Activated CD4-positive, alpha-beta T cell treated with anti-CD3 and anti-CD28 coated beads, Interleukin-2, amount 50 U/mL, for 16 hours (primary cell): Measurements from ENCODE around the gene PSMD4.

Source experiments
- DNase-seq: peaks from one replicate; pipeline ENCODE4 v3.0.0-alpha.2; 2020

The PSMD4 gene

DNA sequence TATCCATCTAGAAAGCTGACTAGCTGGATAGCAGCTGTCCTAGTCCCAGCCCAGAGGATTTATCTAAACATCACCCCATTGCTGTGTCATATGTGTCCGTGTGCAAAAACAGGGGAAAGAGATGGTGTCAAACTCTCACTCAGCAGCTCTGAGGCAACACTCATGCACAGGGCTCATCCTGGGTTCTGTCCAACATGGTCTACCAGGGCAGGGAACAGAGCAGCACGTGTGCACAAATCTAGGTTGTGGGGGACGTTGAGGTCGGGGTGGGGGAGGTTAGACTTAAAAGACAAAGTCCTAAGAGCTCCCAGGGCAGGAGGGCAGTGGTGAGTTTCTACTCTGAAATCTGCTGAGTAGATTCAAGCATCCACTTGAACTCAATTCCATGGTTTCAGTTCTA is 56.5 kb downstream of the PSMD4 start:
- DNase-seq = no peak

DNA sequence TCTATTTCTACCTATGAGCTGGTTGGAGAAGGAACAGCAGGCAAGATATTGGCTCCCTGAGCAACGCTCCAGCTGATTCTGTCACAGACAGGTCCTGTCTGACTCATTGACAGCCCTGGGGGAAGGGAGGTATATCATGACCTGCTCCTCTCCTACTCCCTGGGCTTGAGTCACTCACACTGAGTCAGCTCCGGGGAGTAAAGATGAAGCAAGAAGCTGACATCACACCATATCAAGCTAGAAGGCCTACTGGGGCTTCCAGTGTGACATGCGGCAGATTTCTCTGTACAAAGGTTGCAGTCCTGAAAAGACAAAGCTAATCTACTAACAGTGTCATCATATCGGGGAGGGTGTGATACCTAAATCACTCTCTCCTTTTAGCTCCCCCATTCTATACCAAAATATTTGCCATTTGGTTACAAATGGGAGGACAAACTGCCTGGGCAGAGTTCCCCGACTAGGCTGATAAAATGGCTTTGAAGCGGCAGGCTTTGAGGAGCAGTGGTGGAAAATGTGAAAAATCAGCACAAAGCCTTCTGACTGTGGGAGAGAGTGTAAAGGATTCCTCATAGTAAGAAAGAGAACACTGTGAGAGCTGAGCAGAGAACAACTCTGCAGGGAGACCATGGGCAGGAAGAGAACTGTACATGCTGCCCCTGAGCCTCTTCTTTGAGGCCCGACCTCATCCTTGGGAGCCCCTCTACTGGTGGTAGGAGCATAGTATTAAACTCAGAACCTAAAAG is 57.2 kb downstream of the PSMD4 start:
- peak; percentile 94 for DNase-seq

DNA sequence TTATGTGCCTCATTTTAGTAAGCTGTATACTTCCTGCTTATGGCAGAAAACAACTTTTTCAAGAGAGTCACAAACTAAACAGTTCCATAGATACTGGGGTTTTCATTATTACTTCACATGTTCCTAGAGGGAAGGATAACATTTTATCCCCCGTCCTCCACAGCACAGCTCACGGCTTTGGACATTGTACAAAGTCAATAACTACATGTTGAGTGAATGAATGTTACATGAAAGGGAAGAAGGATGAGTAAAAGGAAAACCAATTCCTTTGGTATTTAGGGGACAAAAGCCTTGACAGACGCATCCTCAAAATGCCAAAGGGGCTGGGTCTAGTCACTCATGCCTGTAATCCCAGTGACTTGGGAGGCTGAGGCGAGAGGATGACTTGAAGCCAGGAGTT is 57.9 kb downstream of the PSMD4 start:
- DNase-seq = no peak

DNA sequence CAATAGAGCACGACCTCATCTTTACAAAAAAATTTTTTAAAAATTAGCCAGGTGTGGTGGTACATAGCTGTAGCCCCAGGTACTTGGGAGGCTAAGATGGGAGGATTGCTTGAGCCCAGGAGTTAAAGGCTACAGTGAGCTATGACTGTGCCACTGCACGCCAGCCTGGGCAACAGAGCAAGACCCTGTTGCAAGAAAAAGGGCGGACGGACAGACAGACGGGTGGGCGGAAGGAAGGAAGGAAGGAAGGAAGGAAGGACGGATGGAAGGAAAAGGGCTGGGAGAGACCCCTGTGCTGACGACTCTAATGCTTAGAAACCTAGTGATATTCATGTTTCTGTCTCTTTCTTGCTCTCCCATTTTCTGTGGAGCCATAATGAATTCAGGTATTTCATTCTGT is 58.3 kb downstream of the PSMD4 start:
- DNase-seq = no peak

DNA sequence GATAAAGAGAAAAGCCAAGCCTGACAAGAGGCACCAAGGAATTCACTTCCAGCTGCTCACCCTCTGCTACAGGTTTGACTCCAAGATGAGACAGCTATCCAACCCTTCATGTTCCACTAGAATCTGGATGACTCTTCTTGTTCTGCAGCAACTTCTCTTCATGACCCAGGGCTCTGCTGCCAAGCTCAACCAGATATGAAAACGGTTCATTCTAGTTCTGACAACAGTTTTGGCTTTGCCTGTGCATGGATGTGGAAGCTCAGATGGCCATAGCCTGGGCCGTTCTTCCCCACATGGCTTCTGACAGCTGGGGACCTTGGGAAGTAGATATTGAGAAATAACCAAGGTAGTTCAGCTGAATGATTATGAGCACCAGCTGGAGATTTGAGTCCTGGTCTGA is 59.0 kb downstream of the PSMD4 start:
- DNase-seq = no peak

DNA sequence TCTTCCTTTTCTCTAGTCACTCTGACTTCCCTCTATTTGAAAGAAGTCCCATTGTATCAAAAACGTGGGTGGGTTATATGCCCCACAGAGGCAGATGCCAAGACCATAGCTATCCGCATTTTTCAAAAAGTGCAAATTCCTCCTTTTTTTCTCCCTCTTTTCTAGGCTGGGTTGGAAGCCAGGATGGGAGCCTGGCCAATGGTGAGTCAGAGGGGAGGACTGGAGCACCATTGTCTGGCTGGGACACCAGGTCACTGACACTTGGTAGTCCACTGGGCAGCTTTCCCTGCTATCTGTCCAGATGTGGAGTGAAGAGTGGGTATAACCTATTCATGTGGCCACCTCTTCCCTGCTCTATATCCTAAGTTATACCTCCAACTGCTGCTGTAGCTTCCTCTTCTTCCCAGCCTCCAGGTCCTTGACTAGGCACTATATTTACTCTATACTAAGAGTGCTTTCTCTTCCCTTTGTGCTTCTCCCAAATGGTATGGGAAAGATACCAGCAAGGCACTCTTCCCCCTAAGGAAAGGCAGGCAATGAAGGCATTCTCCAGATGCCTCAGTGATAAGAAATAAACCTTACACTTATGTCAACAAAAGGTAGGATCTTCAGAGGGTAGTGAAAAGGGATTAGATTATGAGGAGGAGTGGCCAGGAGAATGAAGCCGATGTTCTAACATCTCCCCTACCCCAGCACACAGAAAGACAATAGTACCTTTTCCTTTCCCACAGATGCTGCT is 59.8 kb downstream of the PSMD4 start:
- DNase-seq = no peak

DNA sequence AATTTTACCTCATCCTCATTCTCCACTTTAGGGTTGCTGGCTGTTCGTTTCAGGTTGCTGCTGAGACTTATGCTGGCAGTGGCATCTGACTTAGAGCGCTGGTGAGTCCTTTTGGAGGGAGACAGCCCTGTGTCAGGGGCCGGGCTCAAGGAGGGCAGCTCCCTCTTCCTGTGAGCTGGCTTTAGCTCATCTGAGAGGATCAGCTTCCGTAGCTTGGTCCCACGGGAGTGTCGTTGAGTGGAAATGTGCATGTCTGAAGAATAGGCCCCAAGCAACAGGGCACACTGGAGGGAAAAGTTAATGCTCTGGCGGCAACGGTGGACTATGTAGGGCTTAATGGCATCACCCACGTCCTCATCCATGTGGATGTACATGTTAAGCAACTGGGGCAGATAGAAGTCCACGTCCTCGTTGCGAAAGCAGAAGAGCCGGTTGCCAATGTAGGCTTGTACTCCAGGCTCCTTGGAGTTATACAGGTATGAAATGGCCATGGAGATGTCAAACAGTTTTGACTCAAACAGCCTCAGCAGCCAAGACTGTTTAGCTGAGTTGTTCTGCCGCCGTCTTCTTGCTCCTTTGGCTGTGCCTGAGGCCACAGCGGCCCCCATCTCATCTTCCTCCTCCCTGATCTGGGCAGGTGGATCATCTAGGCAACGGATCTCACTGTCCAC is 61.2 kb downstream of the PSMD4 start:
- no peak for DNase-seq
